Uterus (tissue), 4 donors: ENCODE results near the gene GRIP1. TPM values are rescaled to one million over a fixed set of nuclear protein-coding genes. Genes with fewer than 3 reads are reported as not detected.

ENCODE experiments used
- DNase-seq, 2 donors: peaks; one replicate each; pipeline ENCODE4 v3.0.0-alpha.2; 2019 to 2020
- H3K27ac ChIP-seq, 2 donors: fragments of 200-600 bp; sonication (generic); 1 replicate in 1 of 2; 2 replicates in 1 of 2; pipeline ENCODE4 v1.5.1; 2016 to 2018
- H3K27me3 ChIP-seq, 2 donors: fragments of 200-600 bp; sonication (generic); one replicate each; pipeline ENCODE4 v1.5.1; 2018 to 2019; ENCODE audit warnings: control low read depth in 1 of 2
- H3K36me3 ChIP-seq, 2 donors: fragments of 200-600 bp; sonication (generic); one replicate each; pipeline ENCODE4 v1.5.1; 2019; ENCODE audit warnings: control low read depth in 1 of 2
- H3K4me1 ChIP-seq, 2 donors: fragments of 200-600 bp; sonication (generic); one replicate each; pipeline ENCODE4 v1.5.1; 2018 to 2019; ENCODE audit warnings: control low read depth in 1 of 2
- H3K4me3 ChIP-seq, 2 donors: fragments of 200-600 bp; sonication (generic); 1 replicate in 1 of 2; 2 replicates in 1 of 2; pipeline ENCODE4 v1.5.1; 2018 to 2019; ENCODE audit warnings: mild to moderate bottlenecking in 1 of 2
- H3K9me3 ChIP-seq, 2 donors: fragments of 200-600 bp; sonication (generic); one replicate each; pipeline ENCODE4 v1.5.1; 2019; ENCODE audit warnings: control low read depth in 1 of 2
- CTCF ChIP-seq, 4 experiments: fragments of 200-600 bp in 2 of 4; fragments of 450-650 bp in 2 of 4; sonication (generic) in 2 of 4; IDR thresholded peaks; one replicate each; pipeline ENCODE4 v1.5.1; 2016 to 2019; ENCODE audit warnings: antibody characterized with exemption in 4 of 4, mild to moderate bottlenecking in 2 of 4, moderate library complexity in 1 of 4
- POLR2A ChIP-seq, 2 donors: fragments of 450-650 bp; IDR thresholded peaks; one replicate each; pipeline ENCODE4 v1.6.1; 2016; ENCODE audit warnings: antibody characterized with exemption in 2 of 2, mild to moderate bottlenecking in 1 of 2, moderate library complexity in 1 of 2
- intact Hi-C: fragments of 100-400 bp; cut with DNase I; formaldehyde crosslinking; loops from one replicate; pipeline ENCODE4 v1.15.1; 2023; ENCODE audit warnings: low total_unique reads
- total RNA-seq, 4 donors: library from RNA; depleted of rRNA in 3 of 4; stranded (reverse); fragments of >200 nt in 3 of 4; gene quantifications; one replicate each; pipeline versions ENCODE4 v1.1.0 to v1.2.4, GENCODE V29; 2014 to 2023
- donor health status: DM: yes; HTN: yes; CAD: no.

Gene GRIP1
- total RNA-seq, 4 donors from 2014 or later, result 6.4 to 74.8 (median 19.2) TPM; not detected in 1

DNA sequence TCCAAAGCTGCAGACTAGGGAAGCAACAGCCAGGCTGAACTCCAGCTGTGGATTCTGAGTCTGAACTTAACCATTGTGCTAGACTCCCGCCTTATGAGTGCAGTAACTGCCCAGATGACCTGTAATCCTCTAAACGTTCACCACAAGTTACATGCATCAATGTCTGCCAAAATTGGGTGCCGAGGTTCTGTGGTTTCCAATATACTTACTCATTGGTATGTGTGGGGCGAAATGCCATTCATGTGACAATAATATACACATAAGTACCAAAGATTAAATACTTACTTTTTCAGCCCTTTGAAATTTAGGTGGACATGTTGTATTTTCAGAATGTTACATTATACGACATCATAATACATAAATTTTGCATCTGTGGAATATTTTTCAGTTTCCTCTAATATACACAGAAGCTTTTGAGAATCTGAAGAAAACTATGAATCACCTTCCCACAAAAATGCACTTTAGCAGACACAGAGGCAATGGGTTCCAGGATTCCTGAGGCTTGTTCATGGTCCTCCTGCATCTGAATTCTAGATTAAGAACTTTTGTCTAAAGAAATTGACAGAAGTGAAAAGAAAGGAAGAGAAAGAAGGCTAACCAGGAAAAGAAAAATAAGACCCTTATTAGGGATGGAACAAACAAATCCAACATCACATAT is 31.7 kb downstream of the GRIP1 start:
- no peaks in the 10 kb centered on the region for H3K4me1 ChIP-seq
- TF ChIP-seq CTCF (IDR thresholded peaks at IDR 0.05) (no peak), POLR2A (IDR thresholded peaks at IDR 0.05) (no peak)
- H3K4me3 ChIP-seq, result no peak overlapping the region
- intact Hi-C loops, result no loop called here
- no peaks in the 10 kb centered on the region for H3K36me3 ChIP-seq
- no peak for DNase-seq
- no peaks in the 10 kb centered on the region for H3K27me3 ChIP-seq
- no peak overlapping the region for H3K27ac ChIP-seq
- no peaks in the 10 kb centered on the region for H3K9me3 ChIP-seq

DNA sequence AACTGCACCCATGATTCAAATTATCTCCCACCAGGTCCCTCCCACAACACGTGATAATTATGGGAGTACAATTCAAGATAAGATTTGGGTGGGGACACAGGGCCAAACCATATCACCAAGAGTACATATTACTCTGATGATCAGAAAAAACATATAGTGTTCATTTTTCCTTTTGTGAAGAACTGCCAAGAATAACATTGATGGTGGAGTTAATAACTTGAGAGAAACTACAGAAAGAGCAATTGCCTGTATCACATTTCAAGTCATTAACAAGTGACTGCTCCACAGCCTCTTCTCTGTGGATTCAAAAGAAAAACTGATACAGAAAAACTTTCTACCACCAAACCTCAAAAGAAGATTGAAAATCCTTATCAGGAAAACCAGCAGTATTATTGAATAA is 34.7 kb downstream of the GRIP1 start:
- no peak overlapping the region for H3K4me3 ChIP-seq
- no peaks in the 10 kb centered on the region for H3K9me3 ChIP-seq
- intact Hi-C loops, result no loop called here
- TF ChIP-seq CTCF (IDR thresholded peaks at IDR 0.05), result no peak
- no peak for TF ChIP-seq POLR2A (IDR thresholded peaks at IDR 0.05)
- no peaks in the 10 kb centered on the region for H3K27me3 ChIP-seq
- DNase-seq, result no peak
- H3K27ac ChIP-seq, result no peak overlapping the region
- no peaks in the 10 kb centered on the region for H3K36me3 ChIP-seq
- no peaks in the 10 kb centered on the region for H3K4me1 ChIP-seq

GRCh38 chr12:66640691-66641460 is 38.0 kb downstream of the GRIP1 start:
- DNase-seq, result no peak
- no peak for TF ChIP-seq CTCF (IDR thresholded peaks at IDR 0.05)
- TF ChIP-seq POLR2A (IDR thresholded peaks at IDR 0.05), result no peak
- Histone ChIP-seq H3K27ac (no peak overlapping the region), H3K4me3 (no peak overlapping the region), H3K27me3 (no peaks in the 10 kb centered on the region), H3K9me3 (no peaks in the 10 kb centered on the region), H3K4me1 (no peaks in the 10 kb centered on the region), H3K36me3 (no peaks in the 10 kb centered on the region)
- intact Hi-C loops, result no loop called here

DNA sequence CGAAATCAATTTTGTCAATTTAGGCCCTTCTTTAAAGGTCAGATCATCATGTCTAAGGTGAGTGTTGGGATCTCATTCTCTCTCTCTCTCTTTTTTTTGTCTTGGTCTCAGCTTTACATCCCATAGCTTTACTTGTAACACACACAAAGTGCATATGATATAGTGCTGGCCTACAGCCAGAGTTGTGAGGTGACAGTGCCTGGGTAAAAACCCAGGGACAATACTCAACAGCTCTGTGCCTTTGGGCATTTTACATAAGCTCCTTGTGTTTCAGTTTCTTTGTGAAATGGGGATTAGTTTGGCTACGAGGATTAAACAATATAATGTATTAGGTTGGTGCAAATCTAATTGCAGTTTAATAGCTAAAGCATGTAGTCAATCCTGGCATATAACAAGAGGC is 40.2 kb downstream of the GRIP1 start:
- intact Hi-C loops, result no loop called here
- no peak overlapping the region for H3K4me3 ChIP-seq
- no peak for DNase-seq
- TF ChIP-seq CTCF (IDR thresholded peaks at IDR 0.05) (no peak), POLR2A (IDR thresholded peaks at IDR 0.05) (no peak)
- no peaks in the 10 kb centered on the region for H3K27me3 ChIP-seq
- no peaks in the 10 kb centered on the region for H3K9me3 ChIP-seq
- no peaks in the 10 kb centered on the region for H3K4me1 ChIP-seq
- H3K36me3 ChIP-seq, result no peaks in the 10 kb centered on the region
- H3K27ac ChIP-seq, result no peak overlapping the region

DNA sequence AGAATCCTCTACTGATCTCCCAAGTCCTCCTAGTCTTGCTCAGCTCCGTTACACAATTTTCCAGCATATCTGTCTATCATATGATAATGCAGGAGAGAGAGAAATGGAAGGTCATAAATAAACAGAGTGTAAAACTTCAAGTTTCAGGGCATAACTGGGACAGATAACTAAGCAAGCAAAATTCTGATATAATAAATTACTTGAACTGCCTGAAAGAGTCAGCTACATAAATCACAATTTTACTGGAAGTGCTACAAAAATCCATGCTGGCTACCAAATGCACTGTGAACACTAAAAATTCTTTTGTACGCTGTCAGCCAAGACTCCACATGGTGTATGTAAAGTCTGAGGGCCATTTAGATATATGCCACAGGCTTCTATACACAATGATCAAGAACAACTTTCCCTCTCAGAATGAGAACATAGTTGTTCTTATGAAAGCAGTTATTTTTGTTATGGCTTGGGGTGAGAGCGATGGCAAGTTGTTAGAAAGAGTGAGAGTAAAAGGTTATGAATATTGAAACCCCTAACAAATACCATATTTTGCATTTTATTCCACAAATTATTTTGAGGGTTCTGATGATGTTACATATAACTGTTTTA is 41.1 kb downstream of the GRIP1 start:
- H3K27ac ChIP-seq, result no peak overlapping the region
- no peak for TF ChIP-seq POLR2A (IDR thresholded peaks at IDR 0.05)
- TF ChIP-seq CTCF (IDR thresholded peaks at IDR 0.05), result no peak
- no peak for DNase-seq
- no peaks in the 10 kb centered on the region for H3K4me1 ChIP-seq
- intact Hi-C loops, result no loop called here
- no peak overlapping the region for H3K4me3 ChIP-seq
- no peaks in the 10 kb centered on the region for H3K9me3 ChIP-seq
- H3K27me3 ChIP-seq, result no peaks in the 10 kb centered on the region
- H3K36me3 ChIP-seq, result no peaks in the 10 kb centered on the region
